ENCODE measurements around the gene PRRT2.

Gene PRRT2

GRCh38 chr16:29863669-29863984 is 51.6 kb downstream of the PRRT2 start:
- ATAC-seq = no peak

DNA sequence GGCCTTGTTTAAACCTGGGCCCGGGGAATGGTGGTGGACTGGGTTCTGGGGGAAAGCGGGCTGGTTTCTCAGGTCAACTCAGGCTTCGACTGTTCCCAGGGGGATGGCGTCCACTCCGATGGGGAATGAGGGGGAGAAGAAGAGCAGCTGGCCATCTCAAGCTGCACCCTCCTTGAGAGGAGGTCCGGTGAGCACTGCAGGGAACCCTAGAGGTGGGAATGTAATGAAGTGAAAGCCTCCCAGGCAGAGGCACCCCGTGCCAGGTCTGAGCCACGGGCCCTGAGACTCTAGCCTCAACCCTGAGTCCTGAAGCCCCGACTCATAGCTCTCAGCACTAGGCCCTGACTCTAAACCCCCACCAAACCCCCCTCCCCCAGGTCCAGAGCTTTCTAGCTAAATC is 52.2 kb downstream of the PRRT2 start:
- no peak for ATAC-seq
